GM23338 (cell line): ENCODE results near the gene FCHSD2. TPM values are rescaled to one million over a fixed set of nuclear protein-coding genes. Genes with fewer than 3 reads are reported as not detected.

Source experiments
- ATAC-seq: fragments of 200-7000 bp; cut with Tn5 transposase; 3 replicates; pipeline ENCODE4 v1.9.1; 2020
- DNase-seq: peaks from one replicate; pipeline ENCODE4 v3.0.0-alpha.2; 2015; ENCODE audit warnings: low spot score
- H2AFZ ChIP-seq: fragments of 200-600 bp; sonication (generic); 2 replicates; pipeline ENCODE4 v1.8.0; 2016; ENCODE audit warnings: antibody characterized with exemption, mild to moderate bottlenecking, moderate library complexity
- H3F3A ChIP-seq: fragments of 200-600 bp; sonication (generic); replicated peaks from 2 replicates; pipeline ENCODE4 v1.8.0; 2017; ENCODE audit warnings: antibody characterized with exemption, mixed run types, low read depth
- H3K27ac ChIP-seq: fragments of 200-600 bp; sonication (generic); 2 replicates; pipeline ENCODE4 v1.6.1; 2016; ENCODE audit warnings: low read depth
- H3K27me3 ChIP-seq: fragments of 200-600 bp; sonication (generic); 2 replicates; pipeline ENCODE4 v1.8.0; 2016; ENCODE audit warnings: mild to moderate bottlenecking, mixed run types, moderate library complexity; ENCODE audit not compliant: insufficient read depth
- H3K36me3 ChIP-seq: fragments of 200-600 bp; sonication (generic); 2 replicates; pipeline ENCODE4 v1.8.0; 2016; ENCODE audit warnings: mild to moderate bottlenecking; ENCODE audit not compliant: insufficient read depth
- H3K4me1 ChIP-seq: fragments of 200-600 bp; sonication (generic); 2 replicates; pipeline ENCODE4 v1.8.0; 2016; ENCODE audit warnings: mild to moderate bottlenecking, moderate library complexity; ENCODE audit not compliant: insufficient read depth
- H3K4me2 ChIP-seq: fragments of 200-600 bp; sonication (generic); 2 replicates; pipeline ENCODE4 v1.7.1; 2017; ENCODE audit warnings: mixed run types
- H3K4me3 ChIP-seq: fragments of 200-600 bp; sonication (generic); 2 replicates; pipeline ENCODE4 v1.6.1; 2016; ENCODE audit warnings: mixed run types
- H3K79me2 ChIP-seq: fragments of 200-600 bp; sonication (generic); replicated peaks from 2 replicates; pipeline ENCODE4 v1.8.0; 2017; ENCODE audit warnings: mild to moderate bottlenecking; ENCODE audit not compliant: insufficient read depth
- H3K9me2 ChIP-seq: fragments of 200-600 bp; sonication (generic); 2 replicates; pipeline ENCODE4 v1.8.0; 2017; ENCODE audit not compliant: insufficient read depth
- H4K20me1 ChIP-seq: fragments of 200-600 bp; sonication (generic); replicated peaks from 2 replicates; pipeline ENCODE4 v1.8.0; 2017; ENCODE audit warnings: mild to moderate bottlenecking; ENCODE audit not compliant: insufficient read depth
- H3K27ac Mint-ChIP-seq: 2 replicates; pipeline ENCODE4 v1.8.0; 2020; ENCODE audit warnings: inconsistent platforms, mild to moderate bottlenecking, moderate library complexity, mixed read lengths
- H3K27me3 Mint-ChIP-seq: 3 replicates; pipeline ENCODE4 v1.8.0; 2022; ENCODE audit warnings: low read depth, mild to moderate bottlenecking, moderate library complexity, mixed read lengths, inconsistent platforms; ENCODE audit not compliant: insufficient read depth, poor library complexity
- H3K36me3 Mint-ChIP-seq: 3 replicates; pipeline ENCODE4 v1.8.0; 2021; ENCODE audit warnings: low read depth, mild to moderate bottlenecking, inconsistent platforms, moderate library complexity, mixed read lengths
- H3K4me1 Mint-ChIP-seq: 3 replicates; pipeline ENCODE4 v1.8.0; 2020; ENCODE audit warnings: mild to moderate bottlenecking, inconsistent platforms, mixed read lengths
- H3K4me3 Mint-ChIP-seq: 3 replicates; pipeline ENCODE4 v1.8.0; 2021; ENCODE audit warnings: moderate library complexity, mild to moderate bottlenecking, inconsistent platforms, mixed read lengths
- H3K9me3 Mint-ChIP-seq: 3 replicates; pipeline ENCODE4 v1.8.0; 2020; ENCODE audit warnings: moderate library complexity, mild to moderate bottlenecking, inconsistent platforms, mixed read lengths
- CREB1 ChIP-seq: fragments of 250-450 bp; sonication (Bioruptor Pico); IDR thresholded peaks from 2 replicates; pipeline ENCODE4 v1.5.0; 2020; ENCODE audit warnings: low read depth, mild to moderate bottlenecking, moderate library complexity
- EZH2phosphoT487 ChIP-seq: fragments of 200-600 bp; sonication (generic); IDR thresholded peaks from one replicate; pipeline ENCODE4 v1.8.1; 2018; ENCODE audit warnings: antibody characterized with exemption; ENCODE audit not compliant: unreplicated experiment
- POLR2AphosphoS5 ChIP-seq: IDR thresholded peaks from 2 replicates; pipeline ENCODE4 v1.6.1; 2016; ENCODE audit warnings: antibody characterized with exemption, low read depth
- STAT1 ChIP-seq: IDR thresholded peaks from one replicate; pipeline ENCODE4 v1.6.1; 2016; ENCODE audit warnings: antibody characterized with exemption; ENCODE audit not compliant: unreplicated experiment
- ZNF114 ChIP-seq: fragments of 250-450 bp; sonication (Bioruptor Pico); IDR thresholded peaks from 2 replicates; pipeline ENCODE4 v1.5.0; 2020; ENCODE audit warnings: mild to moderate bottlenecking, moderate library complexity
- ZNF331 ChIP-seq: fragments of 250-450 bp; sonication (Bioruptor Pico); IDR thresholded peaks from 2 replicates; pipeline ENCODE4 v1.5.0; 2020; ENCODE audit warnings: low read depth, mild to moderate bottlenecking, moderate library complexity
- polyA plus RNA-seq: library from polyadenylated mRNA; unstranded; fragments of >200 nt; fragmentation: Nextera tagmentation; extraction: Ambion mirVana; gene quantifications from 2 replicates; pipeline ENCODE4 v1.2.1, GENCODE V29; 2016
- total RNA-seq: library from RNA; depleted of rRNA; stranded (reverse); fragments of >200 nt; shearing (Covaris generic); gene quantifications from 2 replicates; pipeline ENCODE4 v1.2.3, GENCODE V29; 2014
- TF ChIP-seq, protein P1 (sequence below): IDR thresholded peaks from one replicate; pipeline ENCODE4 v1.6.1; 2018; ENCODE audit warnings: antibody characterized with exemption; ENCODE audit not compliant: unreplicated experiment
- TF ChIP-seq, protein P2 (sequence below), 2 experiments: fragments of 200-600 bp in 1 of 2; sonication (generic) in 1 of 2; conservative IDR thresholded peaks; 2 replicates each; pipeline versions ENCODE4 v1.5.1 to v1.6.1; 2016 to 2017; ENCODE audit warnings: antibody characterized with exemption in 2 of 2, low read depth in 2 of 2, mild to moderate bottlenecking in 2 of 2, moderate library complexity in 1 of 2

Gene FCHSD2
- total and polyA plus RNA-seq, 2 experiments from 2014 or later, result 3.6 to 5.2 TPM

DNA sequence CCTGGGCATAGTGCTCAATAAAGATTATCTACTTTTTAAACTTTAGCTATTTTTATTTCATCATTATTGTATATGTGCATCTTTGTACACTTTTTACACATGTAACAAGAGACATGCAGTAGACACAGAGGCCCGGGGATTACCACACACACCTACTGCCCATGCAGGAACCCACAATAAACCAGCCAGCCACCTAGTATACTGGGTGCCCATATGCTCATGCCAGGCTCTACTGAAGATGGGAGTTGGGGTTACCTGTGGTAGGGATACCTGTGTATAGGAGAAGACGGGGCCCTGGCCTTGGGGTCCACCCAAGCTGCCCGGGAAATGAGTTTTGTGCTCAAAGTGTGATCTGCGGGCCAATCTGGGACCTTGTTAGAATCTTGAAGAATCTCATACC, 44.8 kb upstream of the FCHSD2 start:
- Histone ChIP-seq H4K20me1 (no peaks in the 10 kb centered on the region), H3K9me2 (no peaks in the 10 kb centered on the region), H3K27ac (no peak overlapping the region), H3K4me1 (no peaks in the 10 kb centered on the region), H3K79me2 (no peaks in the 10 kb centered on the region), H3K4me3 (no peak overlapping the region), H3K27me3 (no peaks in the 10 kb centered on the region), H3K4me2 (no peak overlapping the region), H2AFZ (no peak overlapping the region), H3F3A (no peaks in the 10 kb centered on the region), H3K36me3 (no peaks in the 10 kb centered on the region)
- TF ChIP-seq, protein P1, sequence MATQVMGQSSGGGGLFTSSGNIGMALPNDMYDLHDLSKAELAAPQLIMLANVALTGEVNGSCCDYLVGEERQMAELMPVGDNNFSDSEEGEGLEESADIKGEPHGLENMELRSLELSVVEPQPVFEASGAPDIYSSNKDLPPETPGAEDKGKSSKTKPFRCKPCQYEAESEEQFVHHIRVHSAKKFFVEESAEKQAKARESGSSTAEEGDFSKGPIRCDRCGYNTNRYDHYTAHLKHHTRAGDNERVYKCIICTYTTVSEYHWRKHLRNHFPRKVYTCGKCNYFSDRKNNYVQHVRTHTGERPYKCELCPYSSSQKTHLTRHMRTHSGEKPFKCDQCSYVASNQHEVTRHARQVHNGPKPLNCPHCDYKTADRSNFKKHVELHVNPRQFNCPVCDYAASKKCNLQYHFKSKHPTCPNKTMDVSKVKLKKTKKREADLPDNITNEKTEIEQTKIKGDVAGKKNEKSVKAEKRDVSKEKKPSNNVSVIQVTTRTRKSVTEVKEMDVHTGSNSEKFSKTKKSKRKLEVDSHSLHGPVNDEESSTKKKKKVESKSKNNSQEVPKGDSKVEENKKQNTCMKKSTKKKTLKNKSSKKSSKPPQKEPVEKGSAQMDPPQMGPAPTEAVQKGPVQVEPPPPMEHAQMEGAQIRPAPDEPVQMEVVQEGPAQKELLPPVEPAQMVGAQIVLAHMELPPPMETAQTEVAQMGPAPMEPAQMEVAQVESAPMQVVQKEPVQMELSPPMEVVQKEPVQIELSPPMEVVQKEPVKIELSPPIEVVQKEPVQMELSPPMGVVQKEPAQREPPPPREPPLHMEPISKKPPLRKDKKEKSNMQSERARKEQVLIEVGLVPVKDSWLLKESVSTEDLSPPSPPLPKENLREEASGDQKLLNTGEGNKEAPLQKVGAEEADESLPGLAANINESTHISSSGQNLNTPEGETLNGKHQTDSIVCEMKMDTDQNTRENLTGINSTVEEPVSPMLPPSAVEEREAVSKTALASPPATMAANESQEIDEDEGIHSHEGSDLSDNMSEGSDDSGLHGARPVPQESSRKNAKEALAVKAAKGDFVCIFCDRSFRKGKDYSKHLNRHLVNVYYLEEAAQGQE, result no peak
- TF ChIP-seq EZH2phosphoT487 (no peak), STAT1 (no peak), ZNF114 (CRISPR knock-in tag) (no peak)
- no peak overlapping the region for H3K4me3 Mint-ChIP-seq
- no peaks in the 10 kb centered on the region for H3K36me3 Mint-ChIP-seq
- ATAC-seq (no peak), DNase-seq (no peak)
- H3K27me3 Mint-ChIP-seq, result peaks cover 14% of the 10 kb centered on the region
- H3K9me3 Mint-ChIP-seq, result no peaks in the 10 kb centered on the region
- no peak overlapping the region for H3K27ac Mint-ChIP-seq
- peaks cover 11% of the 10 kb centered on the region; the same call in 2 of the 3 replicates for H3K4me1 Mint-ChIP-seq

GRCh38 chr11:73186294-73186850, 44.3 kb upstream of the FCHSD2 start:
- H3K4me1 ChIP-seq, result no peaks in the 10 kb centered on the region
- H3K27me3 ChIP-seq, result no peaks in the 10 kb centered on the region
- no peaks in the 10 kb centered on the region for H3K36me3 Mint-ChIP-seq
- H3K27ac Mint-ChIP-seq, result no peak overlapping the region
- DNase-seq (no peak), ATAC-seq (no peak)
- H3K4me3 Mint-ChIP-seq, result no peak overlapping the region
- H4K20me1 ChIP-seq, result no peaks in the 10 kb centered on the region
- no peak overlapping the region for H2AFZ ChIP-seq
- peaks cover 14% of the 10 kb centered on the region for H3K27me3 Mint-ChIP-seq
- no peak overlapping the region for H3K4me2 ChIP-seq
- no peaks in the 10 kb centered on the region for H3K36me3 ChIP-seq
- no peaks in the 10 kb centered on the region for H3K79me2 ChIP-seq
- H3K9me3 Mint-ChIP-seq, result no peaks in the 10 kb centered on the region
- no peak overlapping the region for H3K4me3 ChIP-seq
- no peaks in the 10 kb centered on the region for H3F3A ChIP-seq
- peaks cover 11% of the 10 kb centered on the region; the same call in 2 of the 3 replicates for H3K4me1 Mint-ChIP-seq
- H3K27ac ChIP-seq, result no peak overlapping the region
- no peaks in the 10 kb centered on the region for H3K9me2 ChIP-seq
- TF ChIP-seq, protein P1, result no peak
- TF ChIP-seq ZNF114 (CRISPR knock-in tag), result no peak
- TF ChIP-seq CREB1 (CRISPR knock-in tag), result no peak
- no peak for TF ChIP-seq ZNF331
- TF ChIP-seq, protein P2, sequence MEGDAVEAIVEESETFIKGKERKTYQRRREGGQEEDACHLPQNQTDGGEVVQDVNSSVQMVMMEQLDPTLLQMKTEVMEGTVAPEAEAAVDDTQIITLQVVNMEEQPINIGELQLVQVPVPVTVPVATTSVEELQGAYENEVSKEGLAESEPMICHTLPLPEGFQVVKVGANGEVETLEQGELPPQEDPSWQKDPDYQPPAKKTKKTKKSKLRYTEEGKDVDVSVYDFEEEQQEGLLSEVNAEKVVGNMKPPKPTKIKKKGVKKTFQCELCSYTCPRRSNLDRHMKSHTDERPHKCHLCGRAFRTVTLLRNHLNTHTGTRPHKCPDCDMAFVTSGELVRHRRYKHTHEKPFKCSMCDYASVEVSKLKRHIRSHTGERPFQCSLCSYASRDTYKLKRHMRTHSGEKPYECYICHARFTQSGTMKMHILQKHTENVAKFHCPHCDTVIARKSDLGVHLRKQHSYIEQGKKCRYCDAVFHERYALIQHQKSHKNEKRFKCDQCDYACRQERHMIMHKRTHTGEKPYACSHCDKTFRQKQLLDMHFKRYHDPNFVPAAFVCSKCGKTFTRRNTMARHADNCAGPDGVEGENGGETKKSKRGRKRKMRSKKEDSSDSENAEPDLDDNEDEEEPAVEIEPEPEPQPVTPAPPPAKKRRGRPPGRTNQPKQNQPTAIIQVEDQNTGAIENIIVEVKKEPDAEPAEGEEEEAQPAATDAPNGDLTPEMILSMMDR (conservative IDR thresholded peaks at IDR 0.05; ENCODE audit: low read depth in 2 of 2), result no peak
- TF ChIP-seq POLR2AphosphoS5, result no peak
